T-helper 1 cell treated with Interleukin-12 subunit alpha and Interleukin-12 subunit beta and Interleukin-4 antibody, amounts not matched to agents 30 ng/mL and 1 ng/mL, for 36 hours (primary cell): Measurements from ENCODE around the gene NBPF11. TPM values are rescaled to one million over a fixed set of nuclear protein-coding genes. Genes with fewer than 3 reads are reported as not detected.
"Not testable (repeated sequence)": the region's sequence is repeated elsewhere in the genome, so short reads cannot be mapped to it uniquely, and the experiment has no call there.

Source experiments
- intact Hi-C: fragments of 100-400 bp; cut with micrococcal nuclease; formaldehyde crosslinking; loops from one replicate; pipeline ENCODE4 v1.15.1; 2024
- total RNA-seq: library from RNA; stranded (reverse); gene quantifications from 2 replicates; pipeline ENCODE4 v1.2.3, GENCODE V29; 2022

Gene NBPF11
- total RNA-seq, 1 donor from 2014 or later: 15.5 TPM

DNA sequence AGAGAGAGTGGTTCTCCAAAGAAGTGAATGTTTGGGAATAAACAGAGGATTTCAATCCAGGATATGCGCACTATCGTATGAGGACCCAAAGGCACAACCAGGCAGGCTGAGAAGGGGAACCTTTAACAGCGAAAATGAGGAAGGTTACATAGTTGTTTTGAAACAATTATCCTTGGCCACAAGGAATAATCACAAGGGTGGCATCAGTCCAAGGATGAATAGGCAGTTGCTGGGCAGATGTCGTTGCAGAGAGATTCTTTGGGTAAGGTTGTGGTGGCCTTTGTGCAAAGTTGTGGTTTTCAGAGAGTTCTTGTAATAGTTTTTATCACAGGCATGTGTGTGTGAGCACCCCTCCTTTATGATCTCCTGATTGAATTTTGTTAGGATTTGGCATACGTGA lies 94.7 kb downstream of the NBPF11 start:
- intact Hi-C loops: not testable (repeated sequence)

Other genes starting within 250 kb of the NBPF11 start
- gene GJA8, start 249.5 kb downstream of the NBPF11 start, total RNA-seq: not detected in 2 replicates
- 23.6 and 25.6 TPM in 2 replicates for gene GPR89B, start 223.9 kb downstream of the NBPF11 start, total RNA-seq